ACC112 (cell line): Measurements from ENCODE around the gene CFAP210.
"Not testable (repeated sequence)": the region's sequence is repeated elsewhere in the genome, so short reads cannot be mapped to it uniquely, and the experiment has no call there.

Experiments used
- H2AFZ ChIP-seq: fragments of 200-600 bp; sonication (generic); one replicate; pipeline ENCODE4 v1.6.0; 2017; ENCODE audit warnings: antibody characterized with exemption, low read length; ENCODE audit not compliant: unreplicated experiment
- H3K27ac ChIP-seq: fragments of 200-600 bp; sonication (generic); 2 replicates; pipeline ENCODE4 v1.5.1; 2014; ENCODE audit warnings: low read depth, mild to moderate bottlenecking, antibody characterized with exemption, low read length, moderate library complexity
- H3K27me3 ChIP-seq: fragments of 200-600 bp; sonication (generic); 2 replicates; pipeline ENCODE4 v1.6.1; 2014; ENCODE audit warnings: mild to moderate bottlenecking, antibody characterized with exemption, low read length, moderate library complexity, mixed read lengths; ENCODE audit not compliant: insufficient read depth
- H3K36me3 ChIP-seq: fragments of 200-600 bp; sonication (generic); 2 replicates; pipeline ENCODE4 v1.6.1; 2016; ENCODE audit warnings: mild to moderate bottlenecking, antibody characterized with exemption, low read length, moderate library complexity, mixed read lengths; ENCODE audit not compliant: insufficient read depth
- H3K4me1 ChIP-seq: fragments of 200-600 bp; sonication (generic); one replicate; pipeline ENCODE4 v1.6.1; 2016; ENCODE audit warnings: low read length, mixed read lengths; ENCODE audit not compliant: insufficient read depth, unreplicated experiment, control insufficient read depth
- H3K4me3 ChIP-seq: fragments of 200-600 bp; sonication (generic); 2 replicates; pipeline ENCODE4 v1.5.1; 2014; ENCODE audit warnings: mild to moderate bottlenecking, low read depth, low read length
- H3K79me2 ChIP-seq: fragments of 200-600 bp; sonication (generic); one replicate; pipeline ENCODE4 v1.6.0; 2016; ENCODE audit warnings: low read length; ENCODE audit not compliant: control insufficient read depth, unreplicated experiment, insufficient read depth

Gene CFAP210

DNA sequence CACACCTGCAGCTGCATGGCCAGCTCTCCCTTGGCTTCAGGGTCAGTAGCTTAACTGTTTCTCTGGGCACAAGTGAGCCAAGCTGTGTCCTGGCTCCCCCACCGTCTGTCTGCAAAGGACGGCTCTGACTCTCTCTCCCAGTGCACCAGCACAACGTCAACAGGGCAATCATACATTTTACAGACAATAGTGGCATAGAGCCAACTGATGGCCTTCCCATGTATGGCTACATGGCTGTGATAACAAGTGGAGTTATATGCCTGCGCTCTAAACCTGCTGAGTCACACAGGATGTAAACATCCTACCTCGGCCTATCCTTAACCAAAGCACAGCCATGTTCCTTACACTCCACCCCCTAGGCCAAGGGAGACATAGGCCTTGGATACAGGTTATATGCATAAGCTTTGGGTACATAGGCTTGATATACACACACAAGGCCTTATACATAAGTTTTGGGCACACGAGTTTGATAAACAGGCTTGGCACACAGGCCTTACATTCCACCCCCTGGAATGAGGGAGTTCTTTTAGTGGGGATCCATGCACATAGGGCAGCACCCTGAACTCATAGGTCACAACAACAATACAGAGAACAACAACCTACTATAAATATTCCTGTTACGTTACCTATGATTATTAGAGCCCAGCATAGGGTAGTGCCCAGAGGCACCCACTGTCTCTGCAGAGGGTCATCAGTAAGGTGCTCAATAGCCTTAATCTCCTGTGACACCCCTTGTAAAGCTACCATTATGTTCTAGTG lies 17.7 kb upstream of the CFAP210 start:
- Histone ChIP-seq H3K36me3 (no peaks in the 10 kb centered on the region), H3K79me2 (no peaks in the 10 kb centered on the region), H3K27ac (no peak overlapping the region), H3K4me3 (no peak overlapping the region), H2AFZ (no peak overlapping the region), H3K27me3 (no peaks in the 10 kb centered on the region), H3K4me1 (peaks cover 19% of the 10 kb centered on the region)

DNA sequence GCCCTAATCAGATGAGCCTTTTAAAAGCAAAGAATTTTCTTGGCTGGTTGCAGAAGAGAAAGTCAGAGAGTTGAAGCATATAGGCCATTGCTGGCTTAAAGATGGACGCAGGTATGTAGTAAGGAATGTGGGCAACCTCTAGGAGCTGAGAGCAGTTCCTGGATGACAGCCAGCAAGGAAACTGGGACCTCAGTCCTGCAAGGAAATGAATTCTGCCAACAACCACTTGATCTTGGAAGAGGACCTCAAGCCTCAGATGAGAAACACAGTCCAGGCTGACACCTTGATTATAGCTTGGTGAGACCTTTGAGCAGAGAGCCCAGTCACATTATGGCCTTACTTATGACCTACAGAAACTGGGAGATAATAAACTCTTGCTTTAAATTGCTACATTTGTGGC lies 15.8 kb upstream of the CFAP210 start:
- H3K27me3 ChIP-seq: no peaks in the 10 kb centered on the region
- no peaks in the 10 kb centered on the region for H3K79me2 ChIP-seq
- no peak overlapping the region for H3K4me3 ChIP-seq
- H2AFZ ChIP-seq: no peak overlapping the region
- H3K36me3 ChIP-seq: no peaks in the 10 kb centered on the region
- H3K27ac ChIP-seq: no peak overlapping the region
- H3K4me1 ChIP-seq: peaks cover 5% of the 10 kb centered on the region

DNA sequence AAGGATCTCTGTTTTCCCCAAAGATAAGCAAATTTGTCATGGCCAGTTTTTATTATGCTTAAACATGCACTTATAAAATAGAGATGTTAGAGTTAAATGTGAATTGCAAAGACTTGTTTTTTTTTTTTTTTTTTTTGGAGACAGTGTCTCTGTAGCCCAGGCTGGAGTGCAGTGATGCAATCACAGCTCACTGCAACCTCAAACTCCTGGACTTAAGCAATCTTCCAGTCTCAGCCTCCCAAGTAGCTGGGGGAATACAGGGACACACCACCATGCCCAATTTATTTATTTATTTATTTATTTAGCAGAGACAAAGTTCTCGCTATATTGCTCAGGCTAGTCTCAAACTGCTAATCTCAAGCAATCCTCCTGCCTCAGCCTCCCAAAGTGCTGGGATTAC lies 15.1 kb upstream of the CFAP210 start:
- Histone ChIP-seq H3K27ac (no peak overlapping the region), H3K79me2 (no peaks in the 10 kb centered on the region), H2AFZ (no peak overlapping the region), H3K4me1 (no peaks in the 10 kb centered on the region), H3K36me3 (no peaks in the 10 kb centered on the region), H3K27me3 (no peaks in the 10 kb centered on the region), H3K4me3 (no peak overlapping the region)

- Histone ChIP-seq H3K4me3 (no peak overlapping the region), H3K27ac (no peak overlapping the region), H2AFZ (no peak overlapping the region), H3K79me2 (no peaks in the 10 kb centered on the region), H3K36me3 (no peaks in the 10 kb centered on the region), H3K27me3 (no peaks in the 10 kb centered on the region), H3K4me1 (no peaks in the 10 kb centered on the region)
Measured at GRCh38 chr2:169707626-169708025, 13.4 kb upstream of the CFAP210 start.

DNA sequence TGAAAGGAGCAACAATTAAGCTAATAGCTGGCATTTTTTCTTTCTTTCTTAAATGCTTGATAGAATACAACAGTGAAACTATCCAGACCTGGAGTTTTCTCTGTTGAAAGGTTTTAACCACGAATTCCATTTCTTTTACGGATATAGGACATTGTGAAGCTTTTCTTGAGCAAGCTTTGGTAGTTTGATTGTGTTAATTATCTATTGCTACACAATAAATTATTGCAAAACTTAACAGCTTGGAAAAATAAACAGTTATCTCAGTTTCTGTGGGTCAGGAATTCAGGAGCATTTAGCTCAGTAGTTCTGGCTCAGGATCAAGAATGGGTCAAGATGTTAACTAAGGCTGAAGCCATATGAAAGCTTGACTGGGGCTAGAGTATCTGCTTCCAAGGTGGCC lies 11.7 kb upstream of the CFAP210 start:
- no peak overlapping the region for H3K4me3 ChIP-seq
- H3K4me1 ChIP-seq: no peaks in the 10 kb centered on the region
- H3K36me3 ChIP-seq: no peaks in the 10 kb centered on the region
- no peaks in the 10 kb centered on the region for H3K79me2 ChIP-seq
- no peak overlapping the region for H2AFZ ChIP-seq
- no peaks in the 10 kb centered on the region for H3K27me3 ChIP-seq
- no peak overlapping the region for H3K27ac ChIP-seq

DNA sequence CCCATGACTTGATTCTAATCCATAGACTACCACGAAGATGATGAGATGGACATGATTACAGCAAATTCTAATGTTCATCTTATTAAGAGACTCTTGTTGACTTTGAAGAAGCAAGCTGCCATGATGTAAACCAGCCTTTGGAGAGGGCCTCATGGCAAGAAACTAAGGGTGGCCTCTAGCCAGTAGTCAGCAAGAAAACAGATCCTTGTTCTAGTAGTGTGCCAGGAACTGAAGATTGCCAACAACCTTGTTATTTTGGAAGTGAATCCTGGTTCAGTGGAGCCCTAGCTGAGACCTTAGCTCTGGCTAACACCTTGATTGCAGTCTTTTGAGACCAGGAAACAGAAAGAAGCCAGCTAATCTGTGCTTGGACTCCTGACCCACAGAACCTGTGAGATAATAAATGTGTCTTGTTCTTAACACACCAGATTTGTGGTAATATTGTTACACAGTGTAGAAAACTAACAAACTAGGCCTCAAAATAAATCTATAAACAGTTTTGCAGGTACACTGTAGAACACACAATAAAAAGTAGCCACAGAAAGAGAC lies 10.0 kb upstream of the CFAP210 start:
- Histone ChIP-seq H3K79me2 (no peaks in the 10 kb centered on the region), H3K4me3 (no peak overlapping the region), H3K27ac (no peak overlapping the region), H2AFZ (no peak overlapping the region), H3K36me3 (no peaks in the 10 kb centered on the region), H3K4me1 (no peaks in the 10 kb centered on the region), H3K27me3 (no peaks in the 10 kb centered on the region)

GRCh38 chr2:169702996-169703395 lies 8.8 kb upstream of the CFAP210 start:
- Histone ChIP-seq H3K4me3 (no peak overlapping the region), H2AFZ (no peak overlapping the region), H3K79me2 (no peaks in the 10 kb centered on the region), H3K27me3 (no peaks in the 10 kb centered on the region), H3K27ac (no peak overlapping the region), H3K4me1 (no peaks in the 10 kb centered on the region), H3K36me3 (no peaks in the 10 kb centered on the region)

GRCh38 chr2:169699173-169699572 lies 5.0 kb upstream of the CFAP210 start:
- H3K27me3 ChIP-seq, H2AFZ ChIP-seq, H3K4me3 ChIP-seq, H3K27ac ChIP-seq, H3K4me1 ChIP-seq, H3K79me2 ChIP-seq, H3K36me3 ChIP-seq: not testable (repeated sequence)

DNA sequence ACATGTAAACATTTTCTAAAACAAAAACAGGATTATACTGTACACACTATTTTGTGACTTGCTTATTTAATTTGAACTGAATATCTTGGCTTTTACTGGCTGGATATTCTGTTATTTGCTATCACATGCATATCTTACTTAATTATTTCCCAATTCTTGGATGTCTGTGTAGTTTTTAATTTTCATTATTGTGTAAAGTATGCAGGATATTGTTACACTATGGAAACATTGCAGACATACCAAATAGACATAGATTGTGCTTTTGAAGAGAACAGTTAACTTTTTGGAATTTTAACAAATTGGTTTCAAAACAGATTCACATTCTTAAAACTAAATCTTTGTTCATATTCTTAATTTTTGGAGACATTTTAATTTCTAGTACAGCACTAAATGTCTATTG lies 2.2 kb upstream of the CFAP210 start:
- H3K4me1 ChIP-seq: peaks cover 15% of the 10 kb centered on the region
- H3K27ac ChIP-seq: no peak overlapping the region
- H3K36me3 ChIP-seq: no peaks in the 10 kb centered on the region
- no peaks in the 10 kb centered on the region for H3K79me2 ChIP-seq
- H3K4me3 ChIP-seq: no peak overlapping the region
- H3K27me3 ChIP-seq: no peaks in the 10 kb centered on the region
- no peak overlapping the region for H2AFZ ChIP-seq

GRCh38 chr2:169694894-169695260 lies 672 bp upstream of the CFAP210 start:
- no peaks in the 10 kb centered on the region for H3K36me3 ChIP-seq
- peak overlapping the region; percentile 60 for H3K27ac ChIP-seq
- peak overlapping the region; percentile 93 for H2AFZ ChIP-seq

GRCh38 chr2:169693360-169693759 lies 845 bp downstream of the CFAP210 start:
- peak overlapping the region; percentile 34 for H2AFZ ChIP-seq

More at GRCh38 chr2:169694894-169695260, 672 bp upstream of the CFAP210 start:
- Histone ChIP-seq H3K4me1 (peaks cover 15% of the 10 kb centered on the region), H3K4me3 (peak overlapping the region; percentile 76), H3K27me3 (no peaks in the 10 kb centered on the region), H3K79me2 (no peaks in the 10 kb centered on the region)

More at GRCh38 chr2:169693360-169693759, 845 bp downstream of the CFAP210 start:
- H3K36me3 ChIP-seq: no peaks in the 10 kb centered on the region
- H3K27ac ChIP-seq: peak overlapping the region; percentile 45; the same call in 1 of the 2 replicates
- H3K79me2 ChIP-seq: no peaks in the 10 kb centered on the region
- peaks cover 15% of the 10 kb centered on the region for H3K4me1 ChIP-seq
- no peaks in the 10 kb centered on the region for H3K27me3 ChIP-seq
- H3K4me3 ChIP-seq: peak overlapping the region; percentile 76
